NCI-H1436 (cell line): Measurements from ENCODE around the gene GXYLT2.

Source experiments
- DNase-seq: peaks from one replicate; lab custom pipeline; 2025; lab: John Stamatoyannopoulos, UW

GXYLT2 gene, protein sequence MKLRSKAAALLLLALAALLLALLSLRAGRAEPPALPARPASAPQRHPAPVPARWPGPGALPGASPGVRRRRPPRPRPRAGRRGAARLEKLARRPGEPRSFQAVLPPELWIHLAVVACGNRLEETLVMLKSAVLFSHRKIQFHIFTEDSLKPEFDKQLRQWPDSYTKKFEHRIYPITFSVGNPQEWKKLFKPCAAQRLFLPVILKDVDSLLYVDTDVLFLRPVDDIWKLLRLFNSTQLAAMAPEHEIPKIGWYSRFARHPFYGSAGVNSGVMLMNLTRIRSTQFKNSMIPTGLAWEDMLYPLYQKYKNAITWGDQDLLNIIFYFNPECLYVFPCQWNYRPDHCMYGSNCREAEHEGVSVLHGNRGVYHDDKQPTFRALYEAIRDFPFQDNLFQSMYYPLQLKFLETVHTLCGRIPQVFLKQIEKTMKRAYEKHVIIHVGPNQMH

DNA sequence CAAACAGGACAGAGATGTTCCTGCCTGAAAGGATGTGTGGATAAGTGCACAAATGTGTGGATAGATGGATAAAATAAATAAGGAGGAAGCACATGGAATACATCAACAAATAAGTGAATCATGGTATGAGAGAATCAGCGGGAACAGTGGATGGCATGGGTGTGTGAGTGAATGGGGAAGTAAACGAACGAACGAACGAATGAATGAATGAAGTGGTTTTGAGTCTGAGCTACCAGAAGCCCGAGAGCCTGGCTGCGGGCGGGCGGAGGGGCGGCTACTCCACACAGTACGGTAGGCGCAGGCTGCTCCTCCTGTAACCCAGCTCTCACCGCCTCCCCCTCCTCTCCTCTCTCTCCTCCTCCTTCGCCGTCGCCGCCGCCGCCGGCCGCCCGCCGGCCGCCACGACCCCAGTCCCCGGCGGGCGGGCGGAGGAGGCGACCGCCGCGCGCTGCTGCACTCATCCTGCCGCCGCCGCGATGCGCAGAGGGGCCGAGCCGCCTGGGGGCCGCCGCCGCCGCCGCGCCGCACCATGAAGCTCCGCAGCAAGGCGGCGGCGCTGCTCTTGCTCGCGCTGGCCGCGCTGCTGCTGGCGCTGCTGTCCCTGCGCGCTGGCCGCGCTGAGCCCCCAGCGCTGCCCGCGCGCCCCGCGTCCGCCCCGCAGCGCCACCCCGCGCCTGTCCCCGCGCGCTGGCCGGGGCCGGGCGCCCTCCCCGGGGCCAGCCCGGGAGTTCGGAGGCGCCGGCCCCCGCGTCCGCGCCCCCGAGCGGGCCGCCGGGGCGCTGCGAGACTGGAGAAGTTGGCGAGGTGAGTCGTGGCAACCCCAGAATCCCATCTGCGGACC lies at the start of gene GXYLT2:
GXYLT2 (plus strand) TSS at position 342 of the 841 bp plus-strand sequence; CDS start at position 530, 188 bp downstream.
- no peak for DNase-seq

DNA sequence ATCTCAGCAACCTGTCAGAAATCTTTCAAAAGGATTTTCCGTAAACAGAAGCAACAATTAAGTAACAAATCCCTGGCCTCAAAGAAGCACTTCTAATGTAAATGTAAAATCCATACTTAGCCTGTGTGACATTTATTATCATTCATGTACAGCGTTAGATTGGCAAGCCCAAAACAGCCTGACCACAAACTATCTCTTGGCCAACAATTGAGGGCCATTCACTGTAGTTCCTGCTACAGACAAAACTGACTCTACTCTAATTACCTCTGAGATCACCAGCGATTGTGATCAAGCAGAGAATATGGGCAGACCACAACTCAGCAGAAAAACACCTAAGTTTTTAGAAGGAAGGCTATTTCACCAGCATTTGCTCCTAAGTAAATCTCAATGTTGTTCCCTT lies 48.8 kb upstream of the GXYLT2 start:
- no peak for DNase-seq

DNA sequence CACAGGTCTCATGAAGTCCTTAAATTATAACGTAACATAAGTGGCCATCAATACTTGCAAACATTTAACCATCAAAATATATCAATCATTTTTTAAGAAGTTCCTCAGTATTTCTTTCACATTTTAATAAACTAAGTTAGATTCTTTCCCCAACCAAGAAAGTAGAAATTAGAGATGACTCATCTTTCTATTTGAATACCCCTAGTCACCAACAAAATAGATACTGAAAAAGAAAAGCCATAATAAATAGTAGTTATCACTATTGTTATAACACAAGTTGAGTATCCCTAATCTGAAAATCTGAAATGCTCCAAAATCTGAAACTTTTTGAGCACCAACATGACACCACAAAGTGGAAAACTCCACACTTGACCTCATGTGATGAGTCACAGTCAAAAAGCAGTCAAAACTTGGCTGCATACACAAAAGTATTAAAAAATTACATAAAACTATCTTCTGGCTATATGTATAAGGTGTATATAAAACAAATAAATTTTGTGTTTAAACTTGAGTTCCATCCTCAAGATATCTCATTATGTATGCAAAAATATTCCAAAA lies 43.3 kb upstream of the GXYLT2 start:
- no peak for DNase-seq

DNA sequence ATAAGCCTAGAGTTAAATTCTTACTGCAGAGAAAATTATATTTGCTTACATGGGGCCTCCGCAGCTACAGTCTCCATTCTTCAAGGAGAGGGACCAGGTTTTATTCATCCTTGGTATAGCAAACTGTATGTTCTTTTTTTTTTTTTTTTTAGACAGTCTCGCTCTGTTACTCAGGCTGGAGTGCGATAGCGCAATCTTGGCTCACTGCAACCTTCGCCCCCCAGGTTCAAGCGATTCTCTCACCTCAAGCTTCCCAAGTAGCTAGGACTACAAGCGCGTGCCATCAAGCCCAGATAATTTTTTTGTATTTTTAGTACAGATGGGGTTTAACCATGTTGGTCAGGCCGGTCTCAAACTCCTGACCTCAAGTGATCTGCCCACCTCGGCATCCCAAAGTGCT lies 41.7 kb upstream of the GXYLT2 start:
- no peak for DNase-seq

DNA sequence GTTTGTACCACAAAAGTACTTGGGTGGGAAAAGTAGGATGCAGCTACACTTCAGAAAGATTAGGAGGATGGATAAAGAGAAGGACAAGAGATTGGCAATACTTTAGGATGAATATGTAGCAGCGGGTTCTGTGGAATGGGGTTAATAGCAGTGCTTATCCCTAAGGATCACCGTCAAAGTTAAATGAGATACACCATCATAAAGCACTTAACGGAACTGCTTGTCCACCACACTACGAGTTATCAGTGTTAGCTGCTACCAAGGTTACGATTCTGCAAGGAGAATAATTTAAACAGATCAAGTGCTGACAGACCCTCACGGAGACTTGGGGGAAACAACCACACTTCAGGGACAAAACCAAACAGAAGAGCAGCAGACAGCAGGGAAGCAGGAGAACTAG lies 40.6 kb upstream of the GXYLT2 start:
- DNase-seq = no peak

DNA sequence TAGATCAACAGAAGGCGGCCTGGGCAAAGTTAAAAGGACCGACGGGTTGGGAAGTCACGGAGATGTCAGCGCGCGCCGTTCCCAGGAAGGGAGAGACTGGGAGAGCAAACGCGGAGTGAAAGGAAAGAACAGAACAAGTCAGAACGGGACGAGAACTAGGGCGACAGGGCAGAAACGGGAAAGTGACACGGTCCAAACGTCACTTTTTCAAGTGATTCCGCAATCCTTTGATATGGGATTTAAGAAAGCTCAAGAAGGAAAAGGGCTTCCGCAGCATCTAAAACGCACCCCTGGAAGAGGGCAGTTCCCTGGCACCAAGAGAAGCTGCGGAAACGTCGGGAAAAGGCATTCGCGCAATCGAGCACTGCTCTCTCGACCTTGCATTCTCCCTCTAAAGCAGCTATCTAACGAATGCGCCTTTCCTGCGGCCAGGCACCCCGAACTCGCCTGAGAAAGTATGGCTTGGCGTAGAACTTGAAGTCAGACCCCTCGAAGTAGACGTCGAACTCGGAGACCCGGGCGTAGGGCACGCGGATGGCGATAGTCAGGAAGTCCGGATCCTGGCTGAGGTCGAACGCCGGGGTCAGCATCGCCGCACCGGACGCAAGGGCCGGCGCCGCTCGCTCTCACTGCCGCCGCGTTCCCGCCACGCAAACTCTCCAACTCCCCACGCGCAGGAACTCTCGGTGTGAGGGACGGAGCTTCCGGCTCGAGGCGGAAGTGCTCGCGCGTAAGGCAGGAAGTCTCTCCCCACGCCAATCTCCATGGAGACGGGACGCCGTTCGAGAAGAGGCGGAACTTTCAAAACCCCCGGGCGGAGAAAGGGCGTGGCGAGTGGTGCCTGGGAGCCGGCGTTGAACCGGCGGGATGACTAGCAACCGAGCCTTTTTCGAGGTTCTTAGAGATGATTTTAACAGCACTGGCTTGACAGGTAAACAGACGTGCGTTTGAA lies 39.8 kb upstream of the GXYLT2 start, which contains the start of gene SHQ1:
SHQ1 (minus strand) TSS at position 695 of the 952 bp plus-strand sequence; CDS start at position 590, 105 bp downstream.
- DNase-seq = peak; percentile 77

DNA sequence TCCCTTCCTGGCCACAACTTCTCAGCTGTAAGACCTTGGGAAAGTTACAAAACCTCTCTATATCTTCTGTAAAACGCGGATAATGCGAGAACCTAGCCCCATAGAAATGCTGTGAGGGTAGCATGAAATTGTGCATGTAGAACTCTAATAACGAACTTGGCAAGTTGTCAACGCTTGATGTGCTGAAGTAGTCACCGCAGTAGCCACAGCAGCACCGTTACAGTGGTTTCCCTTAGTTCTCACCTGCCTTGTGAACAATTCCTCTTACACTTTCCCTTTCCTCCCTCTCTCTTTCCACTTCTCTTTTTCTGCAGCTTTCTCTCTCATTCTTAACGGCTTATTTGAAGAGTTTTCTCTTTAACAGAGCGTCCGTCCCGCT lies 39.2 kb upstream of the GXYLT2 start:
- DNase-seq = no peak

DNA sequence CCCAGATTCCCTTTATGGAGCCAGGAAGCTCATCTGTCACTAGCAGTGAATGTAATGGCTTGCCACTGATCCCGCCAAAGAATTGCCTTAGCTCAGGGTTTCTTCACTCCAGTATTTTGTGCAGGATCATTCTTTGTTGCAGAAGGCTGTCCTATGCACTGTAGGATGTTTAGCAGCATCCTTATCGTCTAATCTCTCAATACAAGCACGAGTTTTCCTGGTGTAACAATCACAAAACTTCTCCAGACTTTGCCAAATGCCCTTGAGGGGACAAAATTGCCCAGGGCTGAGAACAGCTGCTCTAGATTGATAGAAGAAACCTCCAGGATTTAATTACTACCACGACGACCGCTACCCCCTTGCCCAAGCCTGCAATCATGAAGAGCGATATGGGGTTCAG lies 32.8 kb upstream of the GXYLT2 start:
- DNase-seq = no peak

DNA sequence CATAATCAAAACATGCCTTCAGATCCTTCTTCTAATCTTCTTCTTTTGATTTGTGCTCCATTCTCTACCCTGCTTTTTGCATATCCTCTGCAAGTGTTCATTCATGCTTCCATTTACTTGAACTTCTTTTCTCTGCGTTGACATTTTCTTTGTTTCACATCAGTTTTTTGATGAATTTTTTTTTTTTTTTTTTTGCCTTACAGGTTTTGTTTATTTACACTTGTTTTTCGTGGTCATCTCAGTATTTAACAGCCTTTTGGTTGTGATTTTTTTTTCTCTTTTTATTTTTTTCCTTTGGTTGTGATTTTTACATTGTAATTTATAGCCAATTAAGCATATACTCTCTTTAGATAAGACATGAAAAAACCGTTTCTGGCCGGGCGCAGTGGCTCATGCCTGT lies 27.8 kb upstream of the GXYLT2 start:
- no peak for DNase-seq

DNA sequence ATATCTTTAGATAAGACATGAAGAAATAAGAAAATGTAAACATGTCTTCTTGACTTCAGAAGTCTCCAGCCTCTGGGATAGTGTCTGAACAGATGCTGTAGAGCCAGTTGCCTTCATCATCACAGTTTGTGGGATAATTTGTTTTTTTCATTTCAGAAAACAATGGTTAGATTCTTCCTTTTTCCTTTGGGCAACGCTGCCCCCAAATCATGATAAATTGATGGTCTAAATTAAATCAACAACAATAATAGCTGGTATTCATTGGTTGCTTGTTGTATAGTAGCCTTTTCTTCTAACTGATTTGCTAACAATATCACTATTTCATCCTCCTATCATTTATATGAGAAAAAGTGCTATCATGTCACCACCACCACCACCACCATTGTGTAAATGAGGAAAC lies 27.0 kb upstream of the GXYLT2 start:
- no peak for DNase-seq

DNA sequence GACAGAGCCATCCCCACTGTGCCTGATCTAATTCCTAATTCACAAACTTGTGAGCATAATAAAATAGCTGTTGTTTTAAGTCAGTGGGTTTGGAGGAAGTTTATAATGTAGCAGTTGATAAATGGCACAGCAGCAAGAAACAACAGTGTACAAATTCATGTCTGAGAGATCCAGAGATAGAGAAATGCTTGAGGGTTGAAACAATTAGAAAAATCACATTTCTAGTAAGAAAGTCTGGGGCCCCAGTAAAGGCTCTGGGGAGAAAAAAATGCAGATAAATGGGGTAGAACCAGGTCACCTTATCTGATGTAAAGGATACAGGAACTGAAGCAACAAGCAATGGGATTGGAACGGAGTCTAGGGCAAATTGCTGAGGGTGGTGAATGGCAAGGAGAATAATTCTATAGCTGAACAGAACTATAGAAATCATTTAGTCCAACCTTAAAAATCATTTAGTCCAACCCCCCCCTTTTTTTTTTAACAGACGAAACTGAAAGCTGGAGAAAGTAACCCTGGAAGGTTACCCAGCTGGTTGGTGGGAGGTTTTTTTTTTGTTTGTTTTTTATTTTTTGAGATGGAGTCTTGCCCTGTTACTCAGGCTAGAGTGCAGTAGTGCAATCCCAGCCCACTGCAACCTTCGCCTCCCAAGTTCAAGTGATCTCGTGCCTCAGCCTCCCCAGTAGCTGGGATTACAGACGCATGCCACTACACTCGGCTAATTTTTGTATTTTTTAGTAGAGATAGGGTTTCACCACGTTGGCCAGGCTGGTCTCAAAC lies 25.3 kb upstream of the GXYLT2 start:
- DNase-seq = no peak

DNA sequence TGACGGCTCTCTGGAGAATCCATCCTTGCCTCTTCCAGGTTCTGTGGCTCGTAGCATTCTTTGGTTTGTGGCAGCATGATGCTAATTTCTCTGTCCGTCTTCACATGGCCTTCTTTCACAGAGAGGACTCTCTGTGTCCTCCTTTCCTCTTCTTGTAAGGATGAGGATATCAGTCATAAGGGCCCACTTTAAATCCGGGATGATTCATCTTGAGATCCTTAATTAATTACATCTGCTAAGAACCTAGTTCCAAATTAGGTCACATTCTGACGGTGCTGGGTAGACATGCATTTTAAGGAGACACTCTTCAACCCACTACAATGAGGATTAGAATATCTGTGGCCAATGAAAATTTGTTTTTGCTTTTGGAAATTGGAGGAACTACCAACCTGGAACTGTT lies 15.7 kb upstream of the GXYLT2 start:
- DNase-seq = no peak

DNA sequence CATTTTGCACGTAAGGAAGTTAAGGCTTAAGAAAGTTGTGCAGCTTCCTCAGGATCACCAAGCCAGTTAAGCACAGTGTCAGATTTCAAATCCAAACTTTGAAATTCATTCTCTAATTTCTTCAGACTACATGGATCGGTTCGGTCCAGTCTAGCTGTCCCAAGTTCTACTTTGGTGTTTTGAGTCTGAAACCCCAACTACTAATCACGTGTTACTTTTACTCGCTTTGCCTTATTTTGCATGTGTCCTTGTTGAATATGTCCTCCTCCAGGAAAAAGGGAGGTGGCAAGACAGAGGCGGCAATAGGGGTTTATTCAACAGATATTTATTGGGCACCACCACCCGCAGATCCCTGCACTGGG lies 522 bp upstream of the GXYLT2 start:
- DNase-seq = no peak

DNA sequence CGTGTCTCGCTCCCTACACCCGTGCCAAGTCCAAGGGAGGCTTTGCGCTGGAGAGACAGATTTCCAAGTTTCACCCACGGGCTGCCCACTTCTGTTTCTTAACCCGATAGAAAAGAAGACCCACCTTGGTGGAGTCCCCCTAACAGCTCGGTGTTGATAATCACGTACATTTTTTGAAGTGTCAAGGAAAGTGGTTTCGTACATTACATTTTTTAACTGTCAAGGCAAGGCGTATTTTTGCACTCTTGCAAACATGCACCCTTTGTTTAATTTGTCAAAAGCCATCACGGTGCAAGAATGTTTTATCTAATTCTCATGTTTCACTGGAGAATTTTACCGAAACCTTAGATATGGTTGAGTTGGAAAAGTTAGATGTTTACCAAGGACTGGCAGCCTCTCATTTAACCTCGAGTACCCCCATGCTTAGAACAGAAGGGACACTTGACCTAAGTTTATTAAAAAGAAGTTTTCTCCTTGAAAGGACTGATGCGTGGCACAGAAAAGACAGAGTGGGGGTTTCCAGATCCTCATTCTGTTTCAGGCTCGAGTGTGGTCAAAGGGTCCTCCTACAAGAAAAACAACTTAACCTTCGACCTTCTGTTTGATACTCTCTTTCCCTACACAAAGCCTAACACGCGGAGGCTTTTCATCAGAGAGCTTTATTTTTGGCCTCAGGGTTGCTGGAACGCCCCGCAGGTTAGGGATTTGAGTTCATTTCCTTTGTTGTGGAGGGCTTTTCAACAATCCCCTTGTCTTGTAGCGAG lies 882 bp downstream of the GXYLT2 start:
- DNase-seq = no peak

DNA sequence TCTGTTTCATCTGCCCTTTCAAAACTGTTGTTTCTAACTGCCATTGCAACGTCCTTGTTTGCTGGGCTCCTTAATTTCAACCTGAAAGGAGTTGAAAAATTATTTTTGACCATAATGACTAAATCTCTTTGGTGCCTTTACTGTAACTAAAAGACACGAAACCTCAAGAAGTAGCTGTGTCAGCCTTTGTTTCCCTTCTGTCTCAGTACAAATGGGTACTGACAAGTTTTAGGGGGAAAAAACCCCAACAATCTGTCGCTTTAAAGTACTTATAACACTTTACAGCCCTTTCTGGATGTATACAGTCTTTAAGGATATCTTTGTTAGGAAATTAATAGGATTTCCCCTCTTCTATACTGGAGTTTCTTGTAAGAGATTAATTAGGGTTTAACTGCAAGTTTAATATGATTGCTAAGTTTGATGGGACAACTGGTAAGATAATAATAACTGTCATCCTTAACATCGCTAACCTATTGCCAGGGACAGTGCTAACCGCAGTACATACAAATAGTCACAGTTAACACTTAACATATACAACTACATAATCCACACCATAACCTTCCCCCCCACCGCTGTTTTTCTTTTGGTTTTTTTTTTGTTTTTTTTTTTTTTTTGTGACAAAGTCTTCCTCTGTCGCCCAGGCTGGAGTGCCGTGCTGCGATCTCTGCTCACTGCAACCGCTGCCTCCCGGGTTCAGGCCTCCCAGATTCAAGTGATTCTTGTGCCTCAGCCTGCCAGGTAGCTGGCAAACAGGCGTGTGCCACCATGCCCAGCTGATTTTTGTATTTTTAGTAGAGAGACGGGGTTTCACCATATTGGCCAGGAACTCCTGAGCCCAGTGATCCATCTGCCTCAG lies 1.7 kb downstream of the GXYLT2 start:
- no peak for DNase-seq

DNA sequence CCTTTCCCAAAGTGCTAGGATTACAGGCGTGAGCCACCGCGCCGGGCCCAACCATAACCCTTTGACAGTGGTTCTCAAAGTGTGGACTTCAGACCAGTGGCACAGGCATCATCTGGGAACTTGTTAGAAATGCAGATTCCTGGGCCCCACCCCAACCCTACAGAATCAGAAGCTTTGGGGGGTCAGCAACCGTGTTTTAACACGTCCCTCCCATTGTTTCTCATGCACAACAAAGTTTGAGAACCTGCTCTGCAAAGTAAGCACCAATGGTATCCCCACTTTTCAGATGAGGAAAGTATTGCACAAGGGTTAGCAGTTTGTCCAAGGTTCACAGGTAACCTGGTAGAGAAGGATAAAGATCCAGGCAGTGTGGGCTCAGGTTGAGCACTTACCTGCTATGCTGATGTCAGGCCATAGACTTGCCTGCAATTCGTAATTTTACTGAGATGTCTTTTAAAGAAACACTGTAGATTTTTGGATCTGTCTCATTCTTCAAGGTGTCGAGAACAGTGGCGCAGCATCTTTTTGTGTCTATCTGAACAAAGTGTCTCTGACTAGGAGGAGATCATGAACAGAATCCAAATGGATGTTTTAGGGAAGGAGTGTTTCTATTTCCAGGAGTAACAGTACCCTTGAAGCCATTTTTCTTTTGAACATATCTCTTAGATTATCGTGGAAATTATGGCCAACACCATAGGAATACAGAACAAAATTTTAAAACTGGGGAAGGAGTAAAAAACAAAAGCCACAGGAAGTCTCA lies 2.5 kb downstream of the GXYLT2 start:
- no peak for DNase-seq

DNA sequence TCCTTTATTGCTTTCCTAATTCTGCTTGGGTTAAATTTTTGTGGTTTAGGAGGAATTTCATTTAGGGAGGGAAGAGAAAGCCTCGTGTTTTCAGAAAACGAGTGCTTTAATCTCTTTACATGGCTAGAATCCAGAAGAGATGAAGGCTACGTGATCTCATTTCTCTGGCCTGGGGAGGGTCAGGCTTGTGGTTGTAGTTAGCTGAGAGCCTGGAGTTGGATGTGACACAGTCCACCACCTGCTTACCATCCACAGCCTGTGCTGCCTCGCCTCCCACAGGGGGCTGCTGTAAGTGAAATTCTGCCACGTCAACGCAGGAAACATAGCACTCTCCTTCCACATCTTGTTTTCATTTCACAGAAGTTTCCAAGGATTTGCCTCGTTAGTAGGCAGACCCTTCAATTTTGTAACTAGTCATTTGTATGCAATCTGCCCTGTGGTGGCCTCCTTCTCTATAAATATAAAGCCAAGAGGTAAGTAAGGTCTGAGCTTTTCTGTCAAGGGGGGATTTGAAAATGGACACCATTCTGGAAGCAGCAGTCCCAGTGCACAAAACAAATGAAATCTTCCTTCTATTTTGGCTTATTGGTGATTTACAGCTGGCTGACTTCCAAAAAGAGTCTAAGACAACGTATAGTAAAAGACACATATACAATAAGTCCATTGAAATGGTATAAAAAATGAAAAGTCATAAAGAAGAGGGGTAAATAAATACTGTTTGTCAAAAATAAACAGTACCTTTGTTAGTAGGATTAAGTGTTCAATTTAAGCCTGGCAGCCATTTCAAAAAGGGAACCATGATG lies 3.4 kb downstream of the GXYLT2 start:
- no peak for DNase-seq
